SU-DHL-6 (cell line): ENCODE results near the gene PDSS1.
A peak's percentile ranks its signal among the peaks of the same experiment; 100 is the strongest.

Source experiments
- H2AFZ ChIP-seq: fragments of 200-600 bp; sonication (generic); 2 replicates; pipeline ENCODE4 v1.6.1; 2014; ENCODE audit warnings: low read depth, mild to moderate bottlenecking, moderate library complexity, mixed read lengths, antibody characterized with exemption, low read length; ENCODE audit not compliant: severe bottlenecking
- H3F3A ChIP-seq: fragments of 200-600 bp; shearing (Covaris generic); 2 replicates; pipeline ENCODE4 v1.6.0; 2016; ENCODE audit warnings: antibody characterized with exemption, mild to moderate bottlenecking; ENCODE audit not compliant: insufficient read depth
- H3K27ac ChIP-seq: fragments of 200-600 bp; sonication (generic); 2 replicates; pipeline ENCODE4 v1.5.1; 2016; ENCODE audit warnings: low read depth, mild to moderate bottlenecking, low read length, moderate library complexity, mixed read lengths
- H3K27me3 ChIP-seq: fragments of 200-600 bp; sonication (generic), shearing (Covaris generic); 2 replicates; pipeline ENCODE4 v1.6.0; 2014; ENCODE audit warnings: mild to moderate bottlenecking, low read length
- H3K36me3 ChIP-seq: fragments of 200-600 bp; sonication (generic); 2 replicates; pipeline ENCODE4 v1.6.1; 2014; ENCODE audit warnings: mild to moderate bottlenecking, low read length, mixed read lengths
- H3K4me2 ChIP-seq: fragments of 300-600, 200-600 bp; shearing (Covaris generic), sonication (generic); 2 replicates; pipeline ENCODE4 v1.6.0; 2014; ENCODE audit warnings: low read length, low read depth, mild to moderate bottlenecking; ENCODE audit not compliant: poor library complexity, severe bottlenecking
- H3K4me3 ChIP-seq: fragments of 200-600 bp; sonication (generic); 2 replicates; pipeline ENCODE4 v1.5.1; 2014; ENCODE audit warnings: antibody characterized with exemption, low read length, mild to moderate bottlenecking, mixed read lengths; ENCODE audit not compliant: insufficient read depth, poor library complexity, severe bottlenecking
- H3K79me2 ChIP-seq: fragments of 200-600 bp; sonication (generic); 2 replicates; pipeline ENCODE4 v1.6.1; 2014; ENCODE audit warnings: mild to moderate bottlenecking, low read length, moderate library complexity; ENCODE audit not compliant: insufficient read depth
- H3K9ac ChIP-seq: fragments of 200-600 bp; sonication (generic); 2 replicates; pipeline ENCODE4 v1.7.0; 2014; ENCODE audit warnings: mild to moderate bottlenecking, low read length
- H3K9me2 ChIP-seq: fragments of 200-600 bp; sonication (generic); replicated peaks from 2 replicates; pipeline ENCODE4 v1.6.1; 2014; ENCODE audit warnings: low read length; ENCODE audit not compliant: insufficient read depth
- H3K9me3 ChIP-seq: fragments of 200-600 bp; sonication (generic); 2 replicates; pipeline ENCODE4 v1.6.1; 2014; ENCODE audit warnings: low read length, mixed read lengths; ENCODE audit not compliant: insufficient read depth
- H4K20me1 ChIP-seq: fragments of 200-600 bp; sonication (generic); 2 replicates; pipeline ENCODE4 v1.6.1; 2014; ENCODE audit warnings: low read depth, mild to moderate bottlenecking, antibody characterized with exemption, low read length, moderate library complexity, mixed read lengths
- EZH2phosphoT487 ChIP-seq: fragments of 200-600 bp; sonication (generic), shearing (Covaris generic); conservative IDR thresholded peaks from 2 replicates; pipeline ENCODE4 v1.6.1; 2018; ENCODE audit warnings: mild to moderate bottlenecking, antibody characterized with exemption, low read length, moderate library complexity, mixed read lengths
- TF ChIP-seq, protein P1 (sequence below): fragments of 200-600 bp; sonication (generic); IDR thresholded peaks from one replicate; pipeline ENCODE4 v1.5.1; 2017; ENCODE audit warnings: antibody characterized with exemption, mild to moderate bottlenecking, low read length, moderate library complexity; ENCODE audit not compliant: insufficient read depth, poor library complexity, severe bottlenecking

PDSS1 gene

GRCh38 chr10:26735435-26735834 lies 37.9 kb downstream of the PDSS1 start:
- Histone ChIP-seq H3F3A (peaks cover 39% of the 10 kb centered on the region), H2AFZ (no peak overlapping the region), H4K20me1 (no peaks in the 10 kb centered on the region), H3K27ac (no peak overlapping the region; the same call in 1 of the 2 replicates), H3K27me3 (no peaks in the 10 kb centered on the region), H3K9ac (no peak overlapping the region), H3K9me3 (no peaks in the 10 kb centered on the region), H3K4me3 (no peak overlapping the region), H3K36me3 (peaks cover 7% of the 10 kb centered on the region; the same call in 1 of the 2 replicates), H3K79me2 (no peaks in the 10 kb centered on the region), H3K9me2 (no peaks in the 10 kb centered on the region), H3K4me2 (no peak overlapping the region)
- TF ChIP-seq EZH2phosphoT487, result no peak
- TF ChIP-seq, protein P1, sequence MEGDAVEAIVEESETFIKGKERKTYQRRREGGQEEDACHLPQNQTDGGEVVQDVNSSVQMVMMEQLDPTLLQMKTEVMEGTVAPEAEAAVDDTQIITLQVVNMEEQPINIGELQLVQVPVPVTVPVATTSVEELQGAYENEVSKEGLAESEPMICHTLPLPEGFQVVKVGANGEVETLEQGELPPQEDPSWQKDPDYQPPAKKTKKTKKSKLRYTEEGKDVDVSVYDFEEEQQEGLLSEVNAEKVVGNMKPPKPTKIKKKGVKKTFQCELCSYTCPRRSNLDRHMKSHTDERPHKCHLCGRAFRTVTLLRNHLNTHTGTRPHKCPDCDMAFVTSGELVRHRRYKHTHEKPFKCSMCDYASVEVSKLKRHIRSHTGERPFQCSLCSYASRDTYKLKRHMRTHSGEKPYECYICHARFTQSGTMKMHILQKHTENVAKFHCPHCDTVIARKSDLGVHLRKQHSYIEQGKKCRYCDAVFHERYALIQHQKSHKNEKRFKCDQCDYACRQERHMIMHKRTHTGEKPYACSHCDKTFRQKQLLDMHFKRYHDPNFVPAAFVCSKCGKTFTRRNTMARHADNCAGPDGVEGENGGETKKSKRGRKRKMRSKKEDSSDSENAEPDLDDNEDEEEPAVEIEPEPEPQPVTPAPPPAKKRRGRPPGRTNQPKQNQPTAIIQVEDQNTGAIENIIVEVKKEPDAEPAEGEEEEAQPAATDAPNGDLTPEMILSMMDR, result no peak

DNA sequence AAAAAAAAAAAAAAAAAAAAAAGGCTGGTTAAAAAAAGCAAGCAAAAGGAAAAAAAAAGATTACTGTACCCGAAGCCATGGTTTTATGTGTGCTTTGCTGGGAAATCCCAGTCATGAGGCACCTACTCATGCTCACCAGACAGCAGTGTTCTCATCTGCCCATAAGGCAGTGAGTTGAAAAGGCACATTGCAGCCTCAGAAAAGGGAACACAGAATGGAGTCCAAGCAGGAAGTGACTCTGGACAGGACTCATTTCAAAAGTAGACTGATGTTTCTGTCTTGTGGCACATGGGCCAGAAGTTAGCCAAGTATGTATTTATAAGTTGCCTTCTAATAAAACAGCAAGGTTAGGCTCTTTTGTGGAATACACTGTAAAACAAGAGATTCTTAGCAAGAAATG lies 40.2 kb downstream of the PDSS1 start:
- Histone ChIP-seq H3K79me2 (no peaks in the 10 kb centered on the region), H3K27ac (peak overlapping the region; percentile 88), H3K4me3 (no peak overlapping the region), H3K9me2 (no peaks in the 10 kb centered on the region), H3K4me2 (peak overlapping the region; percentile 50), H3K27me3 (no peaks in the 10 kb centered on the region), H3K9me3 (no peaks in the 10 kb centered on the region), H4K20me1 (no peaks in the 10 kb centered on the region), H3F3A (peaks cover 52% of the 10 kb centered on the region), H3K36me3 (peaks cover 7% of the 10 kb centered on the region; the same call in 1 of the 2 replicates), H3K9ac (peak overlapping the region; percentile 20), H2AFZ (no peak overlapping the region)
- TF ChIP-seq EZH2phosphoT487, result no peak
- TF ChIP-seq, protein P1, result no peak

- Histone ChIP-seq H3K36me3 (peaks cover 7% of the 10 kb centered on the region; the same call in 1 of the 2 replicates), H3K4me2 (peak overlapping the region; percentile 50), H3K9ac (peak overlapping the region; percentile 20; the same call in 1 of the 2 replicates), H3K79me2 (no peaks in the 10 kb centered on the region), H3K9me3 (no peaks in the 10 kb centered on the region), H4K20me1 (no peaks in the 10 kb centered on the region), H2AFZ (no peak overlapping the region), H3K27ac (peak overlapping the region; percentile 88), H3K4me3 (no peak overlapping the region), H3F3A (peaks cover 58% of the 10 kb centered on the region), H3K9me2 (no peaks in the 10 kb centered on the region), H3K27me3 (no peaks in the 10 kb centered on the region)
- no peak for TF ChIP-seq EZH2phosphoT487
- TF ChIP-seq, protein P1, result no peak
Observed at GRCh38 chr10:26738301-26738911, 40.9 kb downstream of the PDSS1 start.
